NCI-H2196 treated with DMSO at 0.1 percent for 48 hours (cell line): ENCODE data around the gene SLC30A2.

ENCODE experiments used
- DNase-seq: peaks from one replicate; lab custom pipeline; 2025; ENCODE audit not compliant: unreplicated experiment; lab: John Stamatoyannopoulos, UW

Gene SLC30A2

DNA sequence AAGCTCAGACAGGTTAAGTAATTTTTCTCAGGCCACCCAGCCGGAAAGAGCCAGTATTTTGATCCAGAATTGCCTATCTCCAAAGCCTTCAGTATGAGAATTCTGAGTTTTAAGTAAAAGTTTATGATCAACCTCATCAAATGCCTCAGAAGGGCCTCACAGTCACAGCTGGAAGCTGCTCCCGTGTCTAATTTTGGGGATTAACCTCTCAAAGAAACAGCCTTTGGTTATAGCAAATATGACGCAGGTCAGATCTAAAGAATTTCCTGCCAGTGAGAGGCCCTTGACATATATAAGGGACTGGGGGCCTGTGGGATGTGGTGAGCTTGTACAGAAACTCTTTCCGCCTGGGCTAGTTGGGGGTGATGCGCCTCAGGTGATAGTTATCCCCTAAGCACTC is 22.1 kb downstream of the SLC30A2 start:
- no peak for DNase-seq

DNA sequence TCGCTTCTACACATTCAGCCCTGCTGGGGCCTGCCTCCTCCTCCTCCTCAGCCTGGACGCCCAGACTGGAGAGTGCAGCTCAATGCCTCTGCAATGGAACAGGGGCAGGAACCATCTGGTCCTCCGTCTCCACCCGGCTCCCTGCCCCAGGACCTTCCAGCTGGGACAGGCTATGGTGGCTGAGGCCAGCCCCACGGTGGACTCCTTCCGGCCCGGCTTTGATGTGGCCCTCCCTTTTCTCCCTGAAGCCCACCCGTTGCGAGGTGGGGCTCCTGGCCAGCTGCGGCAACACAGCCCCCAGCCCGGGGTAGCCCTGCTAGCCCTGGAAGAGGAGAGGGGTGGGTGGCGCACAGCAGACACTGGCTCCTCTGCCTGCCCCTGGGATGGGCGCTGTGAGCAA is 22.9 kb downstream of the SLC30A2 start:
- DNase-seq: no peak

DNA sequence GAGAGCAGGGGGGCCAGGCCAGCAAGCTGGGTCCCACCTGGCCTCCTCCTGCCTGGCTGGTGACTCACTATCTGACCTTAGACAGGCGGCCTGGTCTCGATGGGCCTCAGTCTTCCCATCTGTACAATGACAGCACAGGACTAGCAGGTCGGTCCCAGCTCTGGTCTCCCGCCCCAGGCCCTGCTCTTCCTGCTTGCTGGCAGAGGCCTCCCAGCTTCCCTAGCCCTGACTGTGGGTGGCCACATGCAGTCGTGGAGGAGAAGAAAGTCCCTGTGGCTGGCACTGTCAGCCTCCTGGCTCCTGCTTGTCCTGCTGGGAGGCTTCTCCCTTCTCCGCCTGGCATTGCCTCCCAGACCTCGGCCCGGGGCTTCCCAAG is 23.5 kb downstream of the SLC30A2 start:
- DNase-seq: no peak

DNA sequence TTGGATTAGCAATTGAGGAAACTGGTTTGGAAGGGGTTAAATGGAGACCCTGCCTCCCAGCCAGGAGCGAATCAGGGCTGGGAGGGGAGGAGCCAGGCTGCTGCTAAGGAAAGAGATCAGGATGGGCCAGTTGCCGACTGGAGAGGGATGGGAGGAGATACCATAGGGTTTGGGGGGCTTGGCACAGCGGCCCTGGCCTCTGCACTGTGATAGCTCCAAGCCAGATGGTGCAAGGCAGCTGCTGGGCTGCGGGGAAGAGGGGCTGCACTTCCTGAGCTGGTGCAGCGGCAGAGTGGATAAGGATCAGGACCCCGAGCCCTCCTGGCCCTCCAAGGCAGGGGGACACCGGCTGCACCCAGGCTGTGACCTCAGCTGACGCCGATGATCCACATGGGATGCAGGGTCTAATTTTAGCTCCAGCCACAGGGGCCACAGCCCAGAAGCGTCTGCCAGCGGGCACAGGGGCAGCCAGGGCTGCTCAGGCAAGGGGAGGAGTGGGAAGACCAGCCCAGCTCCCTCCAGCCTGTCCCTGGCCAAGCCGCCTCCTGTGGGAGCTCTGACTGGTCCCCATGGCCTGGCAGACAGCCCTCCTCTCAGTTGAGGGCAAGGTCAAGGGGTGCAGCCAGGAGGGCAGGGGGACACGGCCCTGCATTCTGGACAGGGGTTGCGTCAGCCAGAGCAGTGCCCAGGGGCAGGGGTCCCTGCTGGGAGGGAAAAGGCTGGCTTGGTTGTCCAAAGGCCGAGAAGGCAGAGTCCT is 24.1 kb downstream of the SLC30A2 start, which contains the start of gene EXTL1:
Gene EXTL1, plus strand, starts transcription at position 129 of the 757 bp plus-strand sequence. CDS start 872 bp downstream, outside the sequence.
- DNase-seq: no peak

DNA sequence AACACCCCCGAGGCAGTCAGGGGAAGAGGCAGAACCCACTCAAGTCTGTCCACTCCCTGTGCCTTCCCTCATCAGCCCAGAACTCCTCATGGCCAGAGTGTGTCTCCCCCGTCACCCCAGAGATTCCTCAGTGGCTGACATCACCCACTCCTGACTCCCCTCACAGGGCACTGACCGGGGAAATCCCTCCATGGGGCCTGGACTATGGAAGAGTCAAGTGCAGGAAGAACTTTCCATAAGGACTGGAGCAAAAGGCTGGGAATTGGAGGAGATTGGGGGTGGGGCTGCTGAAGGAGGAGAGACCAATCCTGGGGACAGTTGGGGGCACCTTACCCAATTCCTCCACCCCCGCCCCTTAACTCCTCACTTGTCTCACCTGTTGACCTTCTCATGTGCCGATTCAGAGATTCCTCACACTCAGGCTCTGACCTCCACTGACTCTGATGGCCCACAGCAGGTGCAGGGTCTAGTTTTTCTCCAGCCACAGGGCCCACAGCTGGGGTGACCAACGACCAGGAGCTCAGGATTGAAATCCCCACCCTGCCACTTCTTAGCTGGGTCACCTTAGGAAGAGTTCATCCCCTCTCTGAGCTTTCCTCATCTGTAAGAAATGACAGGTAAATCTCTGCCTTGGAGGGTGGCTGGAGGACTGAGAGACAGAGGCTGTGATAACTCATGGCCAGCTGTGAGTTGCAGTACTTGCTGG is 24.8 kb downstream of the SLC30A2 start:
- no peak for DNase-seq

DNA sequence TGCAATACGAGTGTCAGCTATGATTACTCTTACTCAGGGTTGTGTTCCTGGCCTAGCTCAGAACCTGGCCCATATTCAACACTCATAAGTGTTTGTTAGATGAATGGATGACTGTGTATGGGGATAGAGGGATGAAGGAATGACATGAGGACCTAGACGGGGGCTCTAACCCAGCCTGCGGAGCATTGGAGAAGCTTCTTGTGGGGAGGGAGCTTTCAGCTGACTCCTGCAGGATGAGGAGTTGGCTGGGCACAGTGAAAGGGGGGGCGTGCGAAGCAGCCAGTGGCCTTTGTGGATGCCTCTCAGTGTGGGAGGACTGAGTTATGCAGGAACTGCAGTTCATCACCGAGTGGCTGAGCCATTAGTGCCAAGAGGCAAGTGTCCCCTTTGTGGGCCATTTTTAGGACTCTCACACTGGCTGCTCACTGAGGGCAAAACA is 25.6 kb downstream of the SLC30A2 start:
- no peak for DNase-seq

DNA sequence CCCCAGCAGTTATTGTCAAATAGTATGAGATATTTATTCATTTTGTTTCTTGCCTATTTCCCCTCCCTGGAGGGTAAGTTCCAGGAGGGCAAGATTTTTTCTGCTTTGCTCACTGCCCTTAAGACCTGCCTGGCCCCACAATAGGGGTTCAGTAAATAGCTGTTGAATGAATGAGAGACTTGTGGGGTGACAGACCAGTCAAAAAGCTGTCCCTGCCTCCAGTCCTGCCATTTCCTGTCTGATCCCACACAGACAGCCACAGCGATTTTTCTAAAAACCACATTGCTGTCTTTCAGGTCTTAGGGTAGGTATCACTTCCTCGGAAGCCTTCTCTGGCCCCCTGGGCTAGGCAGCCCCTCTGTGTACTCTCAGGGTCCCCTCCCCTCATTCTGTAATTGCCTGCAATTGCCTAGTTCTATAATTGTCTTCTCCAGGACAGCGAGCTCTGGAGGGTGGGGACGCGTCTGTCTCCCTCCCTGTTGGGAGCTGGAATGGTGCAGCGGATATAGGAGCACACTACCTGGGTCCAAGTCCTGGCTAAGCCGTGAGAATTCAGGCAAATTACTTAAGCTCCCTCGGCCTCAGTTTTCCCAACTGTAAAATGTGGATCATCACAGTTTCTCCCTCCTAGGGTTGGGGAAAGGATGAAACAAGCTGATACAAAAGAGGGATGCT is 26.1 kb downstream of the SLC30A2 start:
- DNase-seq: no peak

- DNase-seq: no peak
Measured at GRCh38 chr1:26017606-26018005, 28.3 kb downstream of the SLC30A2 start.

DNA sequence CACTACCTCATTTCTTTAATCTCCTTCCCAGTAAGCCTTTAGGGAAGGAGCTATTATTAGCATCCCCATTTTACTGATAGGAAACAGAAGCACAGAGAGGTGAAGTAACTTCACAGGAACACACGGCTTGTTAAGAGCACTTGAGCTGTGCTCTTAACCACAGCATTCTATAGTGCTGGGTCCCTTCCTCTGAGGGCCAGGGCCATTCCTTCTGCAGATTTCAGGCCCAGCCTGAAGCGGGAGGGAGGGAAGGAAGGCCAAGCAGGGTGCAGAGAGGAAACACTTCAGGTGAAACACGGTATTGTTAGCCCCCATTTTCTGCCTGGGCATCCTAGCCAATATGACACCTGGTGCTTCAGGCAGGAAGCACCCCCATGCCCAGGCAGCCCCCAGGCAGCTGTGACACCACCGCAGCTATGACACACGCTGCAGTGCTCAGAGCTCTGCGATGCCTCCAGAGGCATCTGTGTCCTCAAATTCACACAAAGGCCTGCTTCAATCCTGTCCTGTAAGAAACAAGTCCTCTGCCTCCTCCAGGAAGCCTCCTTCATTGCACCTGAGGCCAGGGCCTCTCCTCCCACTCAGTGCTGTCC is 28.9 kb downstream of the SLC30A2 start:
- DNase-seq: no peak

- DNase-seq: peak; percentile 16
Measured at GRCh38 chr1:26016258-26016952, 29.5 kb downstream of the SLC30A2 start.

GRCh38 chr1:26015358-26015757 is 30.6 kb downstream of the SLC30A2 start:
- no peak for DNase-seq

DNA sequence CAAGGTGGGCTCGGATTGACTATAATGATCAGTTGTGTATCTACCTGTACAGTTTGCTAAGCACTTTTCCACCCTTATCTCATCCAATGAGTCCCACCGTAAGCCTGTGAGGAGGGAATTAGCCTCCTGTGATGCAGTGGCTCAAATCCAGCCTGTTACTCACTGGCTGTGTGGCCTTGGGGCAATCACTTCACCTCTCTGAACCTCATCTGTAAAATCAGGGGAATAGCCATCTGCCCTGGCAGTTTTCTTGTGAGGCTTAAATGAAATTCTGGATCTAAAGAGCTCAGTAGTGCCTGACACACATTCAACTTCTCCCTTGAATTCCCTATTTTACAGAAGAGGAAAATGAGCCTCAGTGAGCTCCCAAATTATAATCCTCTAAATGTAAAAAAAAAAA is 31.7 kb downstream of the SLC30A2 start:
- DNase-seq: no peak

DNA sequence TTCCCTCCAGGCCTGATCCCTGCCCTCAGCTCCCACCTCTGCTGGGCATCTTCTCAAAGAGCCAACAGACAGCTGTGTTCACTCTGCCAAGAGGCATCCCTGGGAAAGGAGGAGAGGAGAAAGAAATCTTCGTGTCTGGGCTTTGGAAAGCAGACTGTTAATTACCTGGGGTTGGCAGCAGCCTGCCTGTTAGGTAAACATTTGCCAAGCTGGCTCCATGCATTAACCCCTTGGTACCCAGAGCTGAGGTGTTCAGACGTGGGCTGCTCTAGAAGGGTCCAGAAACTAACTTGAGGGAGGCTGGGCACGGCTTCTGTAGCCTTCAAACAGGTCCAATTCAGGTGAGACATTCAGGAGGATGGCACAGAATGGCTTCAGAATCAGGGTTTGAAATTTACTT is 33.1 kb downstream of the SLC30A2 start:
- DNase-seq: no peak

- DNase-seq: no peak
Measured at GRCh38 chr1:26010825-26011224, 35.1 kb downstream of the SLC30A2 start.

DNA sequence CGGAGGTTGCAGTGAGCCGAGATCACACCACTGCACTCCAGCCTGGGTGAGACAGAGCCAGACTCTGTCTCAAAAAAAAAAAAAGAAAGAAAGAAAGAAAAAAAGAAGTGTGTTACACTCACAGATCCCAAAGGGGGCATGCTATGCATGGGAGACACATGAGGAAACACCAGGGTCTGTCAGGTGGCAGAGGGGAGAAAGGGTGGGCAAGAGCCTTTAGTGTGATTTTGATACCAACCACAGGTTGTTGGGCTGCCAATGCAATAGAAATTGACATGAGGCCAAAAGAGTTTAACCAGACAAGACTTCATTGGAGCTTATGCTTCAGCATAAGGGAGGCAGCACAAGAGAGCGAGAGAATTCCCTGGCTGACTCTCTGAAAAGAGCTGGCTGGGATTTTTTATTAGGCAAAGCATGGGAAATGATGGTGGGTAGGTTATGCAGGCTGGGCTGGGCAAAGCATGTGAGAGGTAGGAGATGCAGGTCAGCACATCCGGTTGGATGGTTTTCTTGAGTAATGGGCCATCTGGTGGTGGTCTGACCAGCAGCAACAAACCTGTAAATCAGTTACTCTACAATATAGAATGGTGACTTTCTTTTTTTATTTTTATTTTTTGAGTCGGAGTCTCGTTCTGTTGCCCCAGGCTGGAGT is 36.0 kb downstream of the SLC30A2 start:
- DNase-seq: no peak

- no peak for DNase-seq
Measured at GRCh38 chr1:26006710-26007109, 39.2 kb downstream of the SLC30A2 start.

DNA sequence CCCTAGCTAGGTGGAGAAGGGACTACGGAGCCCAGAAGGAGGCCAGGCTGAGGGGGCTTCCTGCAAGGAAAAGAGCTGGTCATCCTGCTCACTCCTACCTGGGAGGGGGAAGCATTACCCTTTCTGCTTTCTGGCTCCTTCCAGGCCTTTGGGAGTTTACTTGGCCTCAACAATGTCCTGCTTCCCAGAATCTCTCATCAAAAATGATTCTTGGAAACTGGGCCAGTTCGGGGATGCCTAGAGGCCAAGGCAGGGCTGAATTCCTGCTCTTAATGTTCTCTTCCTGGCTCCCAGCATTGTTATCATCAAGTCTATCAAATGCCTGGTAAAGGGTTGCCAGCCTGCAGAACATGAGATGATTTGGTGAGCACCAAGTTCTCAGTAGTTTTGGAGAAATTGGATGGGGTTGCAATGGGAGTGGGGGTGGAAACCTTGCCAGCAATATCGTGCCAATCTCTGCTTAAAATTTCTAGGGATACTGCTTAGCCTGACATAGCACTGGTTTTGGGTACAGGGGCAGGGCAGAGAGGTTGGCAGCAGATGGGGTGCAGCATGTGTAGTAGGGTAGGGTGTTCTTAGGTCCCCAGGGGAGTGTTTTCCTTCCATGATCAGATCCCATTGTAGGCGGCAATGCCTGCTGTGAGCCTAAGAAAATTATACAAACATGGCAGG is 40.3 kb downstream of the SLC30A2 start:
- DNase-seq: no peak

DNA sequence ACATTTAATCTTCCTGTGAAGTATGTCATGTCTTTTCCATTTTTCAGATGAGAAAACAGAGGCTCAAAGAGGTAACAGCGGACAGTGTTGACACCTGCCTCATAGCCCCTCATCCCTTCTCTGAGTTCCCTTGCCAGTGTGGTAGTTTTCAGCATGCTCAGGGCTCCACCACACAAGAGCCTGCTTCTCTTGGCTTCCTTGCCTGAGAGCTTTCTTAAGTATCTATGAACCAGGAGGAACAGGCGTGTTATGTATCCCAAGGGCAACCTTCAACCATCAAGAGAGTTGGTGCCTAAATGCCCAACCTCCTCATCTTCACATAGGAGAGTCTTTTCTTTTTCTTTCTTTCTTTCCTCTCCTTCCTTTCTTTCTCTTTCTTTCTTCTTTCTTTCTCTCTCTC is 42.2 kb downstream of the SLC30A2 start:
- no peak for DNase-seq

GRCh38 chr1:26003262-26003661 is 42.7 kb downstream of the SLC30A2 start:
- no peak for DNase-seq
